Tibial nerve (tissue), 3 donors: ENCODE measurements around the gene REPIN1.

ENCODE experiments used
- CTCF ChIP-seq, 5 experiments: fragments of 200-600 bp in 3 of 5; fragments of 450-650 bp in 2 of 5; sonication (generic) in 3 of 5; IDR thresholded peaks; one replicate each; pipeline ENCODE4 v1.5.1; 2016 to 2019; ENCODE audit warnings: antibody characterized with exemption in 5 of 5, mild to moderate bottlenecking in 3 of 5, moderate library complexity in 2 of 5
- POLR2A ChIP-seq, 2 donors: fragments of 450-650 bp; IDR thresholded peaks; one replicate each; pipeline ENCODE4 v1.6.1; 2017; ENCODE audit warnings: antibody characterized with exemption in 2 of 2, mild to moderate bottlenecking in 2 of 2, moderate library complexity in 2 of 2

GRCh38 chr7:150415161-150416153 lies 46.8 kb downstream of the REPIN1 start:
- TF ChIP-seq CTCF (IDR thresholded peaks at IDR 0.05) (no peak), POLR2A (IDR thresholded peaks at IDR 0.05) (no peak)
